Stimulated activated CD4-positive, alpha-beta T cell treated with anti-CD3 and anti-CD28 coated beads, TNF-alpha, amount 100 ng/mL, for 1 hour (primary cell): ENCODE measurements around the gene ZNF831.

Source experiments
- DNase-seq, 3 donors: peaks; one replicate each; pipeline ENCODE4 v3.0.0-alpha.2; 2020; ENCODE audit warnings: low read depth in 3 of 3, low spot score in 1 of 3

Gene ZNF831

GRCh38 chr20:59214073-59214472 is 50.5 kb downstream of the ZNF831 start:
- DNase-seq = no peak

GRCh38 chr20:59214606-59215547 is 51.3 kb downstream of the ZNF831 start:
- no peak for DNase-seq

GRCh38 chr20:59217173-59217572 is 53.6 kb downstream of the ZNF831 start:
- no peak for DNase-seq

- DNase-seq = no peak
Observed at GRCh38 chr20:59217794-59218280, 54.2 kb downstream of the ZNF831 start.

GRCh38 chr20:59219211-59219610 is 55.6 kb downstream of the ZNF831 start:
- DNase-seq = no peak

- DNase-seq = no peak
Observed at GRCh38 chr20:59220161-59220560, 56.5 kb downstream of the ZNF831 start.

GRCh38 chr20:59221049-59221706 is 57.6 kb downstream of the ZNF831 start:
- no peak for DNase-seq

GRCh38 chr20:59221707-59222252 is 58.2 kb downstream of the ZNF831 start:
- no peak for DNase-seq

GRCh38 chr20:59222253-59223181 is 58.9 kb downstream of the ZNF831 start:
- DNase-seq = peak; percentile 52 to 87 (median 66)

- no peak for DNase-seq
Observed at GRCh38 chr20:59223182-59223601, 59.6 kb downstream of the ZNF831 start.

- no peak for DNase-seq
Observed at GRCh38 chr20:59223750-59224149, 60.1 kb downstream of the ZNF831 start.

- no peak for DNase-seq
Observed at GRCh38 chr20:59224236-59224635, 60.6 kb downstream of the ZNF831 start.

- no peak for DNase-seq
Observed at GRCh38 chr20:59230385-59230784, 66.8 kb downstream of the ZNF831 start.

- no peak for DNase-seq
Observed at GRCh38 chr20:59231124-59231804, 67.6 kb downstream of the ZNF831 start.

GRCh38 chr20:59232618-59233017 is 69.0 kb downstream of the ZNF831 start:
- DNase-seq = no peak

GRCh38 chr20:59235226-59235625 is 71.6 kb downstream of the ZNF831 start:
- no peak for DNase-seq

- DNase-seq = no peak
Observed at GRCh38 chr20:59240006-59240405, 76.4 kb downstream of the ZNF831 start.

- DNase-seq = no peak
Observed at GRCh38 chr20:59242714-59243626, 79.3 kb downstream of the ZNF831 start.
